Kidney capillary endothelial cell (primary cell): ENCODE measurements around the gene AMFR.

ENCODE experiments used
- DNase-seq: peaks from one replicate; pipeline ENCODE4 v3.0.0-alpha.2; 2018; ENCODE audit warnings: low spot score

Gene AMFR

DNA sequence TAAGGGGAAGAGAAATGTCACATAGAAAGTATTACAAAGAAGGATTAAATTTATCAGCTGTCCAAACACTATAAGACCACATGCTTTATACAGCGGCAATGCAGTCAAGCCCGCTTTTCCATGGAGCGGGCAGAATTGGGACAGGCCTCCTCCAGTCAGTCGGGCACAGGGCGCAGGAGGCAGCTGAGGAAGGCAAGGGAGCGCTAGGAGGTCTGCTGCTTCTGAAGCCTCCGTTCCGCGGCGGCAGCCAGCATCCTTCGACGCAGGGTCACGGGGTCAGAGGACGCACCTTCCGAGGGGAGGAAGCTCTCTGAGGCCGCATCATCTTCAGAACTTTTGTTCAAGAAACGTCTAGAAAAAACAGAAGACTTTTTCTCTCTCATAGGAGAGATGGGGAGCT, 62.6 kb downstream of the AMFR start:
- no peak for DNase-seq

- no peak for DNase-seq
Observed at GRCh38 chr16:56362057-56362655, 63.2 kb downstream of the AMFR start.

DNA sequence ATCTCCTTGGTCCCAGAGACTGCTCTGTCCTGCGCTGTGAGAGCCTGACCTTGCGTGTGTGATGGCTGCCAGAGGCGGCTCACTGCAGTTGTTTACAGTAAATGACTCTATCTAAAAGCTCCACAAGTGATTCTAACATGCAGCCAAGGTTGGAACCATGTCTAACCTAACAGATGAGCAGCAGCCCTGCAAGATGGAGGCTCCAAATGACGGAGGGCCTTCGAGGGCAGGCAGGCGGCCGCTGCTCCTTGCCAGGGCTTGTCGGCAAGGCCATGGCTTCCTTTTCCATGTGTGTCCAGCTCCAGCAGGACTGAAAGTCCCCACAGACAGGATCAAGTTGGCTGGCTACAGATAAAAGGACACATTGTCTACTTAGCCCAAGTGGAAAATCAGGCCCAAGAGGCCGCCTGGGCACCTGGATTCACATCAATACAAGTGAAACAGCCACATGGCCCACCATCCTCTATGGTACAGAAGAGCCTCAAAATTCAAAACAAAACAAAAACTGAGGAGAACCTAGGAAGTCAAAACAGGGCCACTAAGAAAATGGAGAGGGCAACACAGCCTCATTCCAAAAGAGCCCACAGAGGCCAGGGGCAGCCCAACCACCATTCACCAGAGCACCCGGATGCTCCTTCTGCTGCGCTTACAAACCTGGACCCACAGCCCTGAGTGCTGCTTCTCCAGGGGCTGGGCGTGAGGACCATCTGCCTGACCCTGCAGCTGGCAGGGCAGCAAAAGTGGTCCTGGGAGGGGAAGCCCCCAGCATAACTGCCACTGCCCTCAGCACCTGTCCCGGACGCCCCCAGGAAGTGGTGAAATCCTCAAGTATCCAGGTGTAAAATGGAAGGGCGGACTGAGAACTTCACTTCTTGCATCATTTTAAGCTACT, 65.0 kb downstream of the AMFR start:
- DNase-seq = no peak

DNA sequence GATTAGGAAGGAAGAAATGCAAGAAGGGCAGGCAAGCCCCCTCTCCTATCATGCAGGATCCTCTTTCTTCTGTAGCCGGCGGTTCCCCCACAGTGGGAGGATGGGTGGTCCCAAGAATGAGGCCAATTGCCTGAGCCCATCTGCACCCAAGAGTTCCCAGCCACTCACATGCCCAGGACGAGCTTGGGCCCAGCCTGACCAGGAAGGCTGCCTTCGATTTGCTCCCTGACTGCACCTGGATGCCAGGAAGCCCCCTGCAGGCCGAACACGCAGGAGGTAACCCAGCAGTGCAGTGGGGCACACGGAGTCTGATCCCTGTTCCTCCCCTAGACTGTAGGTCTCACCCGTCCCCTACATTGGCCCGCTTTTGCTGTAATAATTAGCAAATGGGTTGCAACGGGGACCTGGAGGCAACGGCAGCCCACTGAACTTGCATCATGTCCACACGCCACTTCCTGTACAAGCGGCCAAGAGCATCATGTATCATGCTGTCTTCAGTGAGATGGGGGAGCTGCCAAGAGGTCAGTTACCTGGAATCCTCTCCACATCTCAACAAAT, 67.5 kb downstream of the AMFR start:
- DNase-seq = no peak

DNA sequence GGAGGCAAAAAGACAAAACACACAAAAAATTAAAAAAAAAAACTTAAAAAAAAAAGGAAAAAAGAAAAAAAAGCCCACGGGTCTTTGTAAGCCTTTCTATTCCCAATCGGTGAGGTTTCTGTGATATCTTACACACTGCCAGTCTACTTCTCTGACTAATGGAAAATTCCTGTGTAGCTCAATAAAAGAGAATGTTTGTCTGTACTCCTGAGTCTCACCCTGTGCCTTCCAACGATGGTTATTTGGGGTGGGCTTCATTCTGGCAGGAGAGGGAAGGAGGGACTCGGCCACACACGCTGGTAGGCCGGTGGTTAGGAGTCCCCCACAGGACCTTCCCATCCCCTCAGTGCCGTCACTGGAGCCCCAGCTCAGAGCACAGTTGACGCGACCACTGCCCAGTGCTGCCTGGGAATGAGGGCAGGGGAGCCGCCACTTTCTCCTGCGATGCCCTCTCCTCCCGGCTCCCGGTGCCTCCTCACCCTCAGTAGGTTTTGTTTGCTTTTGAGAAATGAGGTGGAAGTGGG, 68.0 kb downstream of the AMFR start:
- DNase-seq = peak; percentile 37

GRCh38 chr16:56356276-56357240, 68.8 kb downstream of the AMFR start:
- peak; percentile 76 for DNase-seq

DNA sequence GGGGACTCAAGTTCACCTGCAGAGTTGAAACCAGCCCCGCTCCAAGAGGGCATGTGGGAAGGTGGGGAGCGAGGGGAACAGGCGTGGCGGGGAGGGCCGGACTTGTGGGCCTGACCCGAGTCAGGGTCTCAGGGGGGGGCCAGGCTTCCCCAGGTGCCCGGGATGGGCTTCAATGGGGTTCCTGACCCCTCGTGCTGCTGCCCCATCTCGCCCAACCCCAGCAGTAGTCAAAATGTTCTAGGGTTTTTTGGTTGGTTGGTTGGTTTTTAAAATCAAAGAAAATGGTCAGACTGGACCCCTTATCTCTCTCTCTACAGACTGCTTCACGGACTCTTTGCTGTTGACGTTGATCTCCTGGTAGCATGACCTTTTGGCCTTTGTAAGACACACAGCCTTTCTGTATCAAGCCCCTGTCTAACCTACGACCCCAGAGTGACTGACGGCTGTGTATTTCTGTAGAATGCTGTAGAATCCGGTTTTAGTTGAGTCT, 69.5 kb downstream of the AMFR start:
- DNase-seq = no peak

- no peak for DNase-seq
Observed at GRCh38 chr16:56355221-56355620, 70.1 kb downstream of the AMFR start.

DNA sequence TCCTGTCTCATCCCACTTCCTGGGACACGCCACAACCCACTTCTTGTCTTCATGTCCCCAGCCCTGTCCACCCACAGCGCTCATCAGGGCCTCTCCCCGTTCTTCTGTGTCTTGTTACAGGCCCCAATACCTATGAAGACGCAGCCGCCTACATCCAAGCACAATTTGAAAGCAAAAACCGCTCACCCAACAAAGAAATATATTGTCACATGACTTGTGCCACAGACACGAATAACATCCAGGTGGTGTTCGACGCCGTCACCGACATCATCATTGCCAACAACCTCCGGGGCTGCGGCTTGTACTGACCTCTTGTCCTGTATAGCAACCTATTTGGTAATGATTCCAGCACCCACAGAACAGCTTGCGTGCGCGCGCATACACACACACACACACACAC, 70.6 kb downstream of the AMFR start:
- no peak for DNase-seq

GRCh38 chr16:56354016-56354415, 71.3 kb downstream of the AMFR start:
- no peak for DNase-seq

GRCh38 chr16:56353054-56353921, 72.1 kb downstream of the AMFR start:
- no peak for DNase-seq

- no peak for DNase-seq
Observed at GRCh38 chr16:56352351-56353053, 72.8 kb downstream of the AMFR start.

GRCh38 chr16:56351481-56351880, 73.9 kb downstream of the AMFR start:
- no peak for DNase-seq

- no peak for DNase-seq
Observed at GRCh38 chr16:56350491-56351405, 74.6 kb downstream of the AMFR start.

- no peak for DNase-seq
Observed at GRCh38 chr16:56349711-56350161, 75.6 kb downstream of the AMFR start.

DNA sequence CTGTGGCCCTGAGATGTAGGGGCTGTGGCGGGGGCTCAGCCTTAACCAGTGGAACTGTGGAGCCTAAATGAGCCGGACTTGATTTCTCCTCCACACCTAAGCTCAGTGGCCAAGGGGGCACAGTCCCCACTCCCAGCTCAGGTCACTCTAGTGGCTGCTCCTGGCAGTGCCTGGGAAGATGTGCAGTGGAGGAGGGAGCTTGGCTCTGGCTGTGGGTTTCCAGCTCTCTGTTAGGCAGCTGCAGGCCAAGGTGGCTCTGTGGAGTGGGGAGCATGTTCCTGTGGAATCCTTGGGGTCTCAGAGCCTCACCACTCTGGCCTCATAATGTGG, 76.3 kb downstream of the AMFR start:
- DNase-seq = no peak

GRCh38 chr16:56348168-56349085, 76.9 kb downstream of the AMFR start:
- DNase-seq = no peak

- DNase-seq = no peak
Observed at GRCh38 chr16:56347670-56348069, 77.7 kb downstream of the AMFR start.
